NCI-H146 treated with DMSO at 0.1 percent for 48 hours (cell line): Measurements from ENCODE around the gene SFXN5.

Experiments used
- DNase-seq: peaks from one replicate; lab custom pipeline; 2025; ENCODE audit not compliant: unreplicated experiment; lab: John Stamatoyannopoulos, UW

Gene SFXN5

GRCh38 chr2:72995430-72996116, 75.9 kb downstream of the SFXN5 start:
- no peak for DNase-seq

- no peak for DNase-seq
Observed at GRCh38 chr2:72994991-72995380, 76.5 kb downstream of the SFXN5 start.

GRCh38 chr2:72994282-72994990, 77.1 kb downstream of the SFXN5 start:
- DNase-seq = no peak

GRCh38 chr2:72993933-72994280, 77.6 kb downstream of the SFXN5 start:
- DNase-seq = no peak

- DNase-seq = no peak
Observed at GRCh38 chr2:72993147-72993932, 78.2 kb downstream of the SFXN5 start.

- no peak for DNase-seq
Observed at GRCh38 chr2:72992734-72993102, 78.8 kb downstream of the SFXN5 start.

GRCh38 chr2:72991980-72992733, 79.4 kb downstream of the SFXN5 start:
- no peak for DNase-seq

- no peak for DNase-seq
Observed at GRCh38 chr2:72991439-72991725, 80.1 kb downstream of the SFXN5 start.

- DNase-seq = no peak
Observed at GRCh38 chr2:72990695-72991438, 80.6 kb downstream of the SFXN5 start.

GRCh38 chr2:72989770-72990556, 81.5 kb downstream of the SFXN5 start:
- DNase-seq = no peak

GRCh38 chr2:72988726-72989273, 82.7 kb downstream of the SFXN5 start:
- no peak for DNase-seq

GRCh38 chr2:72988041-72988440, 83.5 kb downstream of the SFXN5 start:
- DNase-seq = no peak

GRCh38 chr2:72985891-72986683, 85.4 kb downstream of the SFXN5 start:
- peak; percentile 50 for DNase-seq

- no peak for DNase-seq
Observed at GRCh38 chr2:72985136-72985535, 86.4 kb downstream of the SFXN5 start.

GRCh38 chr2:72984172-72984671, 87.3 kb downstream of the SFXN5 start:
- DNase-seq = no peak

- DNase-seq = peak; percentile 96
Observed at GRCh38 chr2:72983500-72984161, 87.9 kb downstream of the SFXN5 start.

- DNase-seq = no peak
Observed at GRCh38 chr2:72982781-72983499, 88.6 kb downstream of the SFXN5 start.

GRCh38 chr2:72982219-72982618, 89.3 kb downstream of the SFXN5 start:
- DNase-seq = no peak
